DMS79 (cell line): ENCODE data around the gene FAM3C.
A peak's percentile ranks its signal among the peaks of the same experiment; 100 is the strongest.

Source experiments
- DNase-seq: peaks from one replicate; lab custom pipeline; 2025; lab: John Stamatoyannopoulos, UW

Gene FAM3C

DNA sequence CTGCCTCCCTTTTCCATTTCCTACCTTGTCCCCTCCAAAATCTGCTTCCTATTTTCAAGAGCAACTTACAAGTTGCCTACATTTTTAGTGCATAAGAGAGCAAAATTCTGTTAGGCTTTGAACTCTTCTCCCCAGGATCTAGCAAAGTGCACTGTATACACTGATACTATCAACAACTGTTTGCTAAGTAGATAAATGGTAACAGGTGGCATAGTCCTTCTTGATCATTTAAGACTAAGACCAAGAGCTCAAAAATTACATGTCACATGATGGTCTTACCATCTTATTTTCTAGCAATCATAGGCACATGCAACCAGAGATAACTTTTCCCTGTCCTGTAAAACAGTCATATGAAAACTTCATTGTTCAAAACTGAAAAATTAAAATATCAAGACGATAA, 16.2 kb downstream of the FAM3C start:
- DNase-seq, result no peak

- no peak for DNase-seq
These were observed 19.1 kb downstream of the FAM3C start for GRCh38 chr7:121376979-121377378.

- DNase-seq, result no peak
These were observed 22.9 kb downstream of the FAM3C start for GRCh38 chr7:121373177-121373576.

- no peak for DNase-seq
These were observed 23.6 kb downstream of the FAM3C start for GRCh38 chr7:121372376-121373010.

GRCh38 chr7:121371883-121372282, 24.2 kb downstream of the FAM3C start:
- DNase-seq, result no peak

DNA sequence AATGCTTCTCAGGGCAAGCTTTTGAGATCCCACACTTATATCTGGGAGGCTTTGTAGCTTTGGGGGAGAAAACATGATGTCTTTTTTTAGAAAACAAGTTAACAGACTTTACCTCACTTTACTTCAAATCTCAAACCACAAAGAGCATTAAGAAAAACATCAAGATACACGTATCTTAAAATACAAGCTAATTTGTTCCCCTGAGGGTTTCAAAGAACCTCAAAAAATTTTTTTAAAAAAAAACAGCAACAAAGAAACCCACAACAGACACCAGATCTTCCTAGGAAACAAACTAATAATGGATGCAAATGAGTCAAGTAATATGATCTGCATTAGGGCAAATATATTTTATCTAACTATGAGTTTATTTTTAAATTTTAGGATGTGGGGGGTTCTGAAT, 24.7 kb downstream of the FAM3C start:
- DNase-seq, result no peak

DNA sequence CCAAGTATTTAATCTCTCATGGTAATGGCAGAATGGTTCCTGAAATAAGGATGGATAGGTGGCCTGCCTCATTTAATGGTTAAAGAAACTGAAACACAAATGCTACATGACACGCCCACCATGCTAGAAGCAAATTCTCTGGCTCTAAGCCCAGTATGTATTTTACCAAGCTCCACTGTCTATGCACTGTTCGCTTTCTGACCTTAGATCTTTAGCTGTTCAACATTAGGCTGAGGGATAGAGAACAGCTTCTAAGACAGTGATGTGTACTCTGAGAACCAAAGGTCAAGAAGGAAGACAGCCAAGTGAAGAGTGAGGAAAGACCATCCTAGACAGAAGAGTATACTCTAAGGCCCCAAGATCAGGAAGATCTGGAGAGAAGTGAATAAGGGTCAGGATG, 26.6 kb downstream of the FAM3C start:
- DNase-seq, result no peak

DNA sequence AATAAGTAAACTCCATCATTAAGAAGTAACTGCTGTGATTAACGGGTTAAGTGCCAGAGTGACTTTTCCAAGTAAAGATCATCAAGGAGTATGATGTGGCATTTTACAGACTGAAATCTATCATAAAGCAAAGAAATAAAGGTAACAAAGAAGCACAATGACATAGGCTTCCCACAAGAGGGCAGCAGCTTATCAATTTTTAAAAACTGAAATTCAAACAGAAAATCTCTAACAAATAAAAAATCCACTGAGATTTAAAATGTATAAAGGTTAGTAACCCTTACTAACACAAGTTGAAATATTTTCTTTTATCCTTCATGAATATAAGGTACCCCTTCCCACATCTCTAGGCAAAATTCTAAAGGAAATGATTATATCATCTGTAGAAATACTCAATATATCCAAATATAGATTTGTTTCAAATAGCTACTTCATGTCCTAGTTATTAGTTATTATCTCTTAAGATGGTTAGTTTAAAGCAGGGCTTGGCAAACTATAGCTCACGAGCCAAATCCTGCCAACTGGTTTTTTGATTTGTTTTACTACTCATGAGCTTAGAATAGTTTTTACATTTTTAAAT, 29.2 kb downstream of the FAM3C start:
- DNase-seq, result no peak

- no peak for DNase-seq
These were observed 35.5 kb downstream of the FAM3C start for GRCh38 chr7:121360564-121360963.

DNA sequence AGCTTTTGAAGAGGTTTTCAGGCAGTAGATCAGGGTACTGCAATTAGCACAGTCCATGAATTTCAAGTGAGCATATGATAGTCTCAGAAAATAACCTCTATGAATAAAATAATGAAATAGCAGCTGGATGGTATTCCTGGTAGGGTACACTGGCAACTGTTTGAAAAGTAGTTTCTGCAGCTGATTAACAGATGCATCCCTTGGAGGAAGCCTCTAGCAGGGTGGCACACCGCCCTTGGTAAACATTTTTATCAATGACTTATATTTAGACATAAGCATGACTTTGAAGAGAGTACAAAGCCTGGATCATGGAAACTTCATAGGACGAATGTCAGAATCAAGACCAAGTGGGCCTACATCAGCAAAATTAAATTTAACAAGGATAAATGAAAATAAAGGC, 40.5 kb downstream of the FAM3C start:
- peak; percentile 61 for DNase-seq

- DNase-seq, result no peak
These were observed 43.8 kb downstream of the FAM3C start for GRCh38 chr7:121352323-121352722.

DNA sequence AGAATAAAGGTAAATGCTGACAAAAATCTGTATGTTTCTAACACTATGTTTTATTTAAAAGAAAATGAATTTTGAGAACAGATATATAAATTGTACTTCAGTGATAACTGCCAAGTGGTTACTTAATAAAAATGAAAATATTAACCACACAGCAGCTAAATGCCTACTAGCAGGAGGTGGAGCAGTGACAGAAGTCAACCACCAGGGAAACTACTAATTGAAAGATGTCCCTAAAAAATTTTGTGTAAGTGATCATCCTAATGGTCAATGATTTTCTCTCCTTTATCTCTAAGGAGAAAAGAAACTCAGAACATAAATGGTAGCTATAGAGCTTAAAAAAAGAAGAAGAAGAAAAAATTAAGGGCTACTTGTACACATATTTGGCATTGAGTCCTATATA, 44.4 kb downstream of the FAM3C start:
- no peak for DNase-seq

DNA sequence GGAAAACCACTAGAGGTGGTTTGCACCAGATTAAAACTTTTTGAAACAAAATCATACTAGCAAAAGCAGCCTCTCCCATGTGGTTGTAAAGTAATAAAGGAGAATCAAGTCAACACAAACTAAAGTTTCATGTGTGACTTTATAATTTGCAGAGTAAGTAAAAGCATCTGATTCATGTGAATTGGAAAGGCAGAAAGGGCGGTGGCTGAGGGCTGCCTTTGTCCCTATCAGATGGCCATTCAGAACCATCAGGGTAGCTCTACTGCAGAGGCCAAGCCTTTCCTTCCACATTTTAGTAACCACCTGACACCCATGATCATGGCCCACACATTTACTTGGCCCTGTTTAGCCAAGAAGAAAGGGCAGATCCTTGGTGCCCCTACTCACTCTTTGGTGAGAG, 51.6 kb downstream of the FAM3C start:
- no peak for DNase-seq

GRCh38 chr7:121344093-121344492, 52.0 kb downstream of the FAM3C start:
- no peak for DNase-seq

GRCh38 chr7:121343302-121343701, 52.8 kb downstream of the FAM3C start:
- DNase-seq, result no peak

- no peak for DNase-seq
These were observed 53.5 kb downstream of the FAM3C start for GRCh38 chr7:121342631-121343030.

DNA sequence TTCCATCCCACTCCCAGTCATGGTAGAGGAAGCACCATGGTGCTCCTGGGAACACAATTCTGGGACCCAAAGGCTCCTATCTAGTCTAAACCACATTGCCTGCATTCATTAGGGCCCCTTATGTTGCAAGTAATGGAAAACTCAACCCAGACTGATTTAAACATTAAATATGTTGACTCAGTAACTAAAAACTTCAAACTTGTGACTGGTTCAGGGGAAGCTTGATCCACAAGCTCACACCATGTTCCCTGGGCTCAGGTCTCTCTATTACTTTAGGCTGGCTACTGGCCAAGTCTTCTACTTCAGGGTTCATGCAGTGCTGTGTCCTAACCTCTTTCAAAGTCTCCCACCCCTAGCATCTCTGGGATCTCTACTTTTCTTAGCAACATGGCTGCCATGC, 54.2 kb downstream of the FAM3C start:
- DNase-seq, result no peak

- DNase-seq, result no peak
These were observed 57.0 kb downstream of the FAM3C start for GRCh38 chr7:121339082-121339481.

DNA sequence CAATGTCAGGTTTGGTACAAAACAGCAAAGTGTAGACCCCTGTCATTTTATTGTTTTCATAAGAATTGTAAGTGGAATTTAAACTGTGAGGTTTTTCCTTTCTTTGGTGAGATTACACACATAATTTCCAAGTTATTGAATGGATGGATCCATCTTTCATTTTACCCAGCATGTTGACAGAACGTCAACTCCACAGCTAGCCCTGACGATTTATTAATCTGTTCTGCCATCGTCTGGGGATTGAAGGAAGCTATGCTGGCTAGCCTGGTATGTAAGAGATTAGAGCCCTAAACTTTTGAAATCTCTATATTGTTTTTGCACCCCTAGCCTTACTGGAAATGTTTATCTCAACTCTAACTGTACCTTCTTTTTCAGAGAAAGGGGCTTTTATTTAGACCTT, 58.7 kb downstream of the FAM3C start:
- no peak for DNase-seq

DNA sequence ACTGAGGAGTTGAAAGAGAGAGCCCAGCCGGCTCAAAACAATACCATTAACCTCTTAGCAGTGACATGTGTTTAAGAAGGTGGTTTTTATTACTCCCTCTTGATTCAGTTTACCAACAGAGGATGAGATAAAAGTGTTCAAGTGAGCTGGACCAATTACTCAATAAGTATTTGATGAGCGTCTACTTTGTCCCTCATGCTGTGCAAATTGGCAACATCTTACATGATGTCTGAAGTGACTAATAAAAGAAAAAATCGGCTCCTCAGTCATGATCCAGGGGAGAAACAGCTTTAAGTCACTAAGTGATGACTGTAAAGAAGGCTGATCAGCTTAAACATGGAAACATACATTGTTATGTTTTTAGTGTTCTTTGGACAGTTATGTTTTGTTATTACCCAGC, 59.5 kb downstream of the FAM3C start:
- DNase-seq, result no peak

DNA sequence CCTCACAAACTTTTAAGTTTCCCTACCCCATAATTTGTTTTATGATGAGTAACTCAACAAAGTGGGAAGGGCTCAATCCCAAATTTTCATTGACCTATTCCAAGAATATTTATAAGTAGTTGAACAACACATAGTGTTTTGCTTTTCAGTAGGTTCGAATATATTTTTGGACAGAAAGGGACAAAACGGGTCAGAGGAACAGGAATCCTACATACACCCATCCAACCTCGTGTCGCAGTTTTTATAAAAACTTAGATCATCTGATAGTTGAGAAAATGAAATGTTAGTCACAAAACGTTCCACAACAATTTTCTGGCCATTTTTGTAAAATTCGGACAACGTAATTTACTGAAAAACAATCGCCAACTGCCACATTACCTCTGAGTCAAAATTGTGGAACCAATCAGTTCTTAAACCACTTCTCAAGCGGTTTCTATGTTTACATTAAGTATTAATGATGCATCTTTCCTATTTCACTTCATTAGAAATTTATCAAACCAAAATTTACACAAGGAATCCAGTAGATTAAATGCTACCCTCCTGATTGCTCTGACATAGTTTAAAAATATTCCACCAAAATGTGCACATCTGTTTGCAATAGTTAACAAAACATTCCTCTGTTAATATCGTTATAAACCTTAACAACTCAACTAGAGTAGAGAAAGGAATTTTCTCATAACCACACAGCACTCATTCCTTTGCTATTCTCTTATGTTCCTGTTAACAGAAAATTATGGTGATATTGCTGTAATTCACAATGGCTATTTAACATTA, 61.0 kb downstream of the FAM3C start:
- DNase-seq, result no peak

GRCh38 chr7:121334376-121334775, 61.7 kb downstream of the FAM3C start:
- no peak for DNase-seq

GRCh38 chr7:121331574-121331973, 64.5 kb downstream of the FAM3C start:
- DNase-seq, result no peak

DNA sequence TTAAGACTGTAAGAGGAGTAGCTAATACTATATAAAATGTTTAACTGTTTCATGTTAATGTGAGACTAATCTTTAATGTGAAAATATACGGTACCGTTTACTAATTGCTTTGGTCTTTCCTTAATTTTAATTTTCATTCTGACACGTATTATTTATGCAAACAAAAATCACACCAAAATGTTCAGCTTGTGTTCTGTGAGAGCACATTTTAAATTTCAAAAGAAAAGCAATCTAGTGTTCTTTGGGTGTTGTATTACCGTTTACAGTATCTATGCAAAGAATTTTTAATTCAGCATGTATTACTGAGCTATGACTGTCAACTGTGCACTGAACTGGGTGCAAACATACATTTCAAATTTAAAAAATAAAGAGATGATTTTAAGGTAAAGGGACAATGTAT, 65.1 kb downstream of the FAM3C start:
- no peak for DNase-seq
